ENCODE data around the gene RAI14. TPM values are rescaled to one million over a fixed set of nuclear protein-coding genes. Genes with fewer than 3 reads are reported as not detected.

The RAI14 gene
- total RNA-seq, 1 donor from 2014 or later = 30.7 TPM

- H3K27ac ChIP-seq = no peak overlapping the region
- H3K4me1 ChIP-seq = peaks cover 27% of the 10 kb centered on the region
- DNase-seq (ENCODE audit: extremely low spot score in 2 of 2) = no peak
- no peak overlapping the region for H3K4me3 ChIP-seq
- TF ChIP-seq POLR2AphosphoS5 (IDR thresholded peaks at IDR 0.05; ENCODE audit: insufficient read depth in 1 of 2, low read depth in 1 of 2) (no peak), CTCF (IDR thresholded peaks at IDR 0.05) (no peak), POLR2A (IDR thresholded peaks at IDR 0.05) (no peak)
- H3K9me3 ChIP-seq = no peaks in the 10 kb centered on the region
- intact Hi-C loops (cut with DNase I) = no loop called here
- H3K27me3 ChIP-seq = no peaks in the 10 kb centered on the region
- H3K36me3 ChIP-seq = no peaks in the 10 kb centered on the region
These were observed 20.3 kb downstream of the RAI14 start for GRCh38 chr5:34676416-34676815.

GRCh38 chr5:34677428-34677827 lies 21.3 kb downstream of the RAI14 start:
- no peaks in the 10 kb centered on the region for H3K36me3 ChIP-seq
- H3K27me3 ChIP-seq = no peaks in the 10 kb centered on the region
- TF ChIP-seq CTCF (IDR thresholded peaks at IDR 0.05) (no peak), POLR2AphosphoS5 (IDR thresholded peaks at IDR 0.05; ENCODE audit: insufficient read depth in 1 of 2, low read depth in 1 of 2) (no peak), POLR2A (IDR thresholded peaks at IDR 0.05) (no peak)
- intact Hi-C loops (cut with DNase I) = no loop called here
- H3K4me3 ChIP-seq = no peak overlapping the region
- no peaks in the 10 kb centered on the region for H3K9me3 ChIP-seq
- H3K27ac ChIP-seq = no peak overlapping the region
- H3K4me1 ChIP-seq = peaks cover 27% of the 10 kb centered on the region
- no peak for DNase-seq (ENCODE audit: extremely low spot score in 2 of 2)

GRCh38 chr5:34680896-34681295 lies 24.8 kb downstream of the RAI14 start:
- Histone ChIP-seq H3K4me3 (no peak overlapping the region), H3K27me3 (no peaks in the 10 kb centered on the region), H3K4me1 (peaks cover 19% of the 10 kb centered on the region), H3K27ac (no peak overlapping the region), H3K36me3 (no peaks in the 10 kb centered on the region), H3K9me3 (no peaks in the 10 kb centered on the region)
- DNase-seq (ENCODE audit: extremely low spot score in 2 of 2) = no peak
- intact Hi-C loops (cut with DNase I) = no loop called here
- TF ChIP-seq POLR2AphosphoS5 (IDR thresholded peaks at IDR 0.05; ENCODE audit: insufficient read depth in 1 of 2, low read depth in 1 of 2) (no peak), CTCF (IDR thresholded peaks at IDR 0.05) (no peak), POLR2A (IDR thresholded peaks at IDR 0.05) (no peak)

GRCh38 chr5:34682926-34683623 lies 26.9 kb downstream of the RAI14 start:
- Histone ChIP-seq H3K4me1 (peaks cover 32% of the 10 kb centered on the region), H3K36me3 (no peaks in the 10 kb centered on the region), H3K27ac (no peak overlapping the region), H3K27me3 (no peaks in the 10 kb centered on the region), H3K4me3 (no peak overlapping the region), H3K9me3 (no peaks in the 10 kb centered on the region)
- DNase-seq (ENCODE audit: extremely low spot score in 2 of 2) = no peak
- TF ChIP-seq CTCF (IDR thresholded peaks at IDR 0.05) = no peak
- no peak for TF ChIP-seq POLR2A (IDR thresholded peaks at IDR 0.05)
- TF ChIP-seq POLR2AphosphoS5 (IDR thresholded peaks at IDR 0.05; ENCODE audit: insufficient read depth in 1 of 2, low read depth in 1 of 2) = no peak
- intact Hi-C loops (cut with DNase I) = no loop called here

GRCh38 chr5:34684281-34684979 lies 28.3 kb downstream of the RAI14 start:
- peaks cover 32% of the 10 kb centered on the region for H3K4me1 ChIP-seq

More at GRCh38 chr5:34684281-34684979, 28.3 kb downstream of the RAI14 start:
- no peak overlapping the region for H3K4me3 ChIP-seq
- no peaks in the 10 kb centered on the region for H3K36me3 ChIP-seq
- intact Hi-C loops (cut with DNase I) = no loop called here
- TF ChIP-seq POLR2AphosphoS5 (IDR thresholded peaks at IDR 0.05; ENCODE audit: insufficient read depth in 1 of 2, low read depth in 1 of 2) = no peak
- TF ChIP-seq POLR2A (IDR thresholded peaks at IDR 0.05) = no peak
- no peak for TF ChIP-seq CTCF (IDR thresholded peaks at IDR 0.05)
- H3K27me3 ChIP-seq = no peaks in the 10 kb centered on the region
- no peak for DNase-seq (ENCODE audit: extremely low spot score in 2 of 2)
- no peaks in the 10 kb centered on the region for H3K9me3 ChIP-seq
- H3K27ac ChIP-seq = no peak overlapping the region

Measured in vagina (tissue), 2 donors.